Stomach (tissue), 4 donors: ENCODE measurements around the gene SNPH.

Source experiments
- CTCF ChIP-seq, 7 experiments: fragments of 450-650 bp in 4 of 7; fragments of 200-600 bp in 3 of 7; sonication (generic) in 3 of 7; IDR thresholded peaks; one replicate each; pipeline ENCODE4 v1.5.1; 2016 to 2019; ENCODE audit warnings: antibody characterized with exemption in 7 of 7, control low read depth in 2 of 7, mild to moderate bottlenecking in 1 of 7
- POLR2A ChIP-seq, 4 donors: fragments of 450-650 bp; IDR thresholded peaks; one replicate each; pipeline ENCODE4 v1.6.1; 2016; ENCODE audit warnings: antibody characterized with exemption in 4 of 4, control low read depth in 2 of 4, mild to moderate bottlenecking in 1 of 4, moderate library complexity in 1 of 4

- TF ChIP-seq CTCF (IDR thresholded peaks at IDR 0.05), result no peak
- TF ChIP-seq POLR2A (IDR thresholded peaks at IDR 0.05), result no peak
Observed at GRCh38 chr20:1229541-1229940, 36.6 kb upstream of the SNPH start.
